HG02973 (cell line): ENCODE results near the gene TBC1D1.
"Not testable (repeated sequence)": the region's sequence is repeated elsewhere in the genome, so short reads cannot be mapped to it uniquely, and the experiment has no call there.

Experiments used
- ATAC-seq: cut with Tn5 transposase; IDR thresholded peaks from one replicate; pipeline ENCODE4 v1.9.1; 2021; ENCODE audit warnings: moderate library complexity; ENCODE audit not compliant: unreplicated experiment

Gene TBC1D1

DNA sequence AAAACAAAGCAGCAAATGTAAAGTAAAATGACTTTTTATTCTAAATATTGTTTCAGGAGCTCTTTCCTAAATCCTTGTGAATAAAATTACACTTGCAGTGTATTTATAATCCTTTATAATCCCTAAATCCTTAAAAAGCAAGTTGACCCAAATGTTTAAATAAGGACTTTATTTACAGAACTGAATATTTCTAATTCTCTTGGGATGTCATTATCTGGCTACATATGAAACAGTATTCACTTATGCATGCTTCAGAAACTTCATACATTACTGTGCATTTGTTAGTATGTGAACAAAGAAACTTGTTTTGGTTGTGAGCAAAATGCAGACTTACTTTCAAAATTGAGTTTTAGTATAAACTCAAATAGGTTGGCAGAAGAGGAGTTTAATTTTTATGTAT lies 118.5 kb downstream of the TBC1D1 start:
- ATAC-seq = no peak

DNA sequence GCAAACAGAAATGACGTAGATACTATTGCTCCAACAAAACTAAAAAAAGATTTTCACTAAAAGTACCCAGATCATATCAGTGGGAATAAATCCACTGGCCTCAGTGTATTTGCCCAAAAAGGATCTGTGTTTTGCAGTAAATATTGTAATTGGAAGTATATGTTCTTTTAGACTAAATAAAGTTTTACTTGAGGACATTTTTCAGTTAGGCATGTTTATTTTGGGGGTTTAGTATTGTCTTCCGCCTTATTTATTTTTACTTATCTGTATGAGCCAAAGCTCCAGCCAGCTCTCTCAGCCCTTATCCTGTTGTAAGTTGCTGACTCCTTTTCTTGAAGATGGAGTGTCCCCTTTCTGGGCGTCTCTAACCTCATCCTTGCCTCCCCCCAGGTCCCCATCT lies 119.1 kb downstream of the TBC1D1 start:
- ATAC-seq = no peak

DNA sequence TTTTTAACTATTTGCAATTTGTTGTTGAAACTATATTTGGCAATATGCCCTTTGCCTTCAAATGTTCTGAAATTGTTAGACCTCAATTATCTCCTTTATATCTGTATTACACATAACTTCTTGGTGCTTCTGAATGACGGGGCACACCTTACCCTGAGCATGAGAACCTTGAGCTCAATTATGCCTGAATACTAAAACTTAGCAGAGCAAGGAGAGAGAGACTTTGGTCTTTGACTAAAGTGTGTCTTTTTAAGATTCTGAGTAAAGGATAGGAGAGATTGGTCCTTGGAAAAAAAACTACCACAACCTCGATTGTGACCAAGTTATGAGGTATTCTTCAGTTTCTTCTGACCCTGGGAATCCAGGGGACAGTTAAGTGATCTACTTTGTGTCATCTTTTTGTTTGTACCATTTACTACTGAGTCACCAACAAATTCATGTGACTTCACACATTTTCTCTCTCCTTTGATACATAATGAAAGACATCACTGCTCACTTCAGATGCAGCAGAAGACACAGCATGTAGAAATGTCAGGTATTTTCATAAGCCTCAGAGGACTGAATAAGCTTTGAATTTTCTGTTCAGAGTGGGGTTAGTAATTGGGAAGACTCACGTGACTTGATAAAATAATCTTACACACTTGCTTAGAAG lies 120.8 kb downstream of the TBC1D1 start:
- ATAC-seq = no peak

GRCh38 chr4:38013461-38014366 lies 122.8 kb downstream of the TBC1D1 start:
- no peak for ATAC-seq

GRCh38 chr4:38014421-38014852 lies 123.6 kb downstream of the TBC1D1 start:
- no peak for ATAC-seq

- no peak for ATAC-seq
Observed at GRCh38 chr4:38015886-38016515, 125.1 kb downstream of the TBC1D1 start.

GRCh38 chr4:38016698-38017097 lies 125.8 kb downstream of the TBC1D1 start:
- ATAC-seq = no peak

GRCh38 chr4:38017609-38018008 lies 126.7 kb downstream of the TBC1D1 start:
- ATAC-seq = no peak

DNA sequence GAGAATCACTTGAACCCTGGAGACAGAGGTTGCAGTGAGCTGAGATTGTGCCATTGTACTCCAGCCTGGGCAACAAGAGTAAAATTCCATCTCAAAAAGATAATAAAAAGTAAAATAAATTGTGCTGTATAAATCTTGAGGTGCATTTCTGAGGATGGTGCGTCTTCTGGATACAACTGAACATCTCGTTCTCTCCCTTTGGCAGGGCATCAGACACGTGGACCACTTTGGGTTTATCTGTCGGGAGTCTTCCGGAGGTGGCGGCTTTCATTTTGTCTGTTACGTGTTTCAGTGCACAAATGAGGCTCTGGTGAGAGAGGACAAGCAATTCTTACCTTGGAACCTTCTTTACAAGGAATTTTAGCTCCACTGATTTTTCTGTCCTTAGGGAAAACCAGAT lies 129.5 kb downstream of the TBC1D1 start:
- ATAC-seq = no peak

GRCh38 chr4:38020961-38021360 lies 130.1 kb downstream of the TBC1D1 start:
- ATAC-seq = not testable (repeated sequence)

GRCh38 chr4:38021751-38022150 lies 130.9 kb downstream of the TBC1D1 start:
- no peak for ATAC-seq

DNA sequence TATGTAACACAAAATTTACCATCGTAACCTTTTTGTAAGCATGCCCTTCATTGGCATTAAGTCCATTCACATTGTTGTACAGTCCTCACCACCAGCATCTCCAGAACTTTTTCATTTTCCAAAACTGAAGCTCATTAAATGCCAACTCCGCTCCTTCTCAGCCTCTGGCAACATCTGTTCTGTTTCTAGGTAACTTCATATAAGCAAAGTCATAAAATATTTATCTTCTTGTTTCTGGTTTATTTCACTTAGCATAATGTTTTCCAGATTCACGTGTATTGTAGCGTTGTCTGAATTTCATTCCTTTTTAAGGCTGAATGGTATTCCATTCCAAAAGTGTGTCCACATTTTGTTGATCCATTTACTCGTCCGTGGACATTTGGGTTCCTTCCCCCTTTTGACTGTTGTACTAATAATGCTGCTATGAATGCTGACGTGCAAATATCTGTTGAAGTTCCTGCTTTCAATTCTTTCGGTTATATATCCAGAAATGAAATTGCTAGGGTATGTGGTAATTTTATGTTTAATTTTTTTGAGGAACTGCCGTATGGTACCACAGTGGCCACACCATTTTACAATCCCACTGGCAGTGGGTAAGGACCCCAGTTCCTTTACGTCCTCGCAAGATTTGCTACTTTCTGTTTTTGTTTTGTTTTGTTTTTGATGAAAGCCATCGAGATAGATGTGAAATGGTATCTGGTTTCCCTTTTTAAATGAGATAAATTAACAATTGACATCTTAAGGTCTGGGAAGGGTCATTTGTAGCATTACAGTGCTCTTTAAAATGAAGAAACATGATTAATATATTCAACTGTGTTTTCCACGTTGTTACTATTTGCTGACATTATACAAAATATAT lies 132.7 kb downstream of the TBC1D1 start:
- ATAC-seq = no peak

DNA sequence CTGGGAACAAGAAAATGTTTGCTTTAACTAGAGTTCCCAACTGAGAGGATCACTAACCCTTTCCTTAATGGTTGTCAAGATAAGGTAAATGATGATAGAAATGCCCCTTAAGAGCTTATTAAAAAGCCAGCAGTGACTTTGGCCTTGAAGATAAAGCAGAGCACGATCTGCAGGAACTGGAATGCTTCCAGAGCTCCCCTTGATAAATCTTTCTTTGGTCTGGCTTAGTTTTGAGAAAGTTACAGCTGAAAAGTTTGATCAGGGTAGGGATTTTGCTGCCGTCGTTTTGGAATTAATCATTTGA lies 133.3 kb downstream of the TBC1D1 start:
- no peak for ATAC-seq

DNA sequence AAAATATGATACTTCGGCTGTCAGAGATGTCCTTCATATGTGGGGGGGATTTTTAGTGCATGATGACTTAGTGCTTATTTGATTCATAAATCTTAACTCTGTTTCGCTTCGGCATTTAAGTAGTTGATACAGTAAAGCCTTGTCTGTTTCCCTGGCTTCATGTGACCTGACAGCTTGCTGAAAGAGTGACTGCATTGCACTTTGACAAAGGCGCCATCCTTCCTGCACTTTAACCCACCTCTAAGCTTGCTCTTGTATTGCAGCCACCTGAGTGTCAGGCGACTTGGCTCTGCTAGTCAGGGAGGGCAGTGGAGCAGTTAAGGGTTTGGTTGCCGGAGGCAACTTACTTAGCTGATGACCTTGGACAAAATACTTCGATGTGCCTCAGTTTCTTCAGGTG lies 134.8 kb downstream of the TBC1D1 start:
- no peak for ATAC-seq

- ATAC-seq = no peak
Observed at GRCh38 chr4:38026158-38026740, 135.4 kb downstream of the TBC1D1 start.

DNA sequence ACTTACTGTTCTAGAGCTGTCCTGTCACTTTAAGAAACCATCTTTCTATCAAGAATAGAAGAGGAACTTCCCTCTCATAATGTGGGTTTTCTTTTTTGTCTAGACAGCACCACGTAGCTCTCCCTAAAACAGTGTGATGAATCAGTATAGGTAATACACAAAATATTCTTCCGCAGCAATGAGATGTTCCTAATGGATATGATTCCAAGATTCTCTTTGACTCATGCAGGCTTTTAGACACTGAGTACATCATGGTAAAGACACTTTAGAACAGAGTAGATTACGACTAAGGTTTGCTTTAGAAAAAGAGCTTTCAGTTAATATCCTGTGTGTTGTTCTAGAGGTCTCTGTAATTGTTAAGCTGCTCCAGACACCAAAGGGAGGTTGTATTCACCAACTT lies 139.1 kb downstream of the TBC1D1 start:
- no peak for ATAC-seq

GRCh38 chr4:38034986-38035882 lies 144.3 kb downstream of the TBC1D1 start:
- no peak for ATAC-seq

- ATAC-seq = no peak
Observed at GRCh38 chr4:38036548-38036947, 145.7 kb downstream of the TBC1D1 start.

DNA sequence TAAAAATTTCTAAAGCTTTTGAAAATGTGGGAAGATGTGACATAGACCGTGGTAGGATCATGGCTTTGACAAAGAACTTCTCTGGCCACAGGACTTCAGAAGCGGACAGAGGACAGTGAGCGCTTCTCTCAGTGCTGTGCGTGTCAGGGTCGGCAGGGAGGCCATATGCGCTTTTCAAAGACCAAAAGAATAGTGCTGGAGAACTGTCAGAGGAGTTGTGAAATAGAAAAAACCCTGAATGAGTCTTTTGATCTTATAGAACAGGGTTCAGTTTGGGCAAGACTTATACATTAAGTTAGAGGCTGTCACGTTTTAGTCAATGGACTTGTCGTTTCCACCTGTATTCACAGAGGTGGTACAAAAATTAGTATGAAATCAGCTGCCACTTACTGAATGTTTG lies 146.7 kb downstream of the TBC1D1 start:
- no peak for ATAC-seq

DNA sequence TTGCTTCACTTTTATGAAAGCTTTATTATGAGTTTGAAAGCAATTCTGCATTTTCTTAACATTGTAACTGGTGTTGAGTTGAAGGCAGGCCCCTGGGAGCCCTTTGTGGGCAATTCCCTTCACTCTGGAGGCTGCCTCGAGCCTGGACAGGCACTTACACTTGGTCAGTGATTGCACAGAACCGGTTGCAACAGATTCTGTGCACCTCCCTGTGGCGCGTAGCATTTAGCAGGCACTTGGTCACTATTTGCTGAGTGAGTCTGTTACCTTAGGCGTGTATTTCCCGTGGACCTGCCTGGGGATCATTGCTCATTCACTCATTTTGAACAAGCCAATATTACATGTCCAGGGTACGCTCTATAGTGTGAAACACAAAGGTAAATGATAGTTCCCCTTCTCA lies 149.7 kb downstream of the TBC1D1 start:
- no peak for ATAC-seq
